Bronchial epithelial cell (primary cell): Measurements from ENCODE around the gene DAB1. TPM values are rescaled to one million over a fixed set of nuclear protein-coding genes. Genes with fewer than 3 reads are reported as not detected.
"Not testable (repeated sequence)": the region's sequence is repeated elsewhere in the genome, so short reads cannot be mapped to it uniquely, and the experiment has no call there.

Experiments
- DNase-seq: peaks from one replicate; pipeline ENCODE4 v3.0.0-alpha.2; 2010; ENCODE audit warnings: low read depth
- FAIRE-seq: peaks from 2 replicates; lab custom pipeline; 2011; peaks lifted over from hg19 to GRCh38; lab: Jason Lieb, UNC
- H3K27me3 ChIP-seq: 2 replicates; pipeline ENCODE4 v1.5.1; 2011; ENCODE audit warnings: low read length; ENCODE audit not compliant: control insufficient read depth, insufficient read depth
- H3K36me3 ChIP-seq: 2 replicates; pipeline ENCODE4 v1.5.1; 2011; ENCODE audit warnings: low read length; ENCODE audit not compliant: control insufficient read depth, insufficient read depth
- H3K4me3 ChIP-seq: 2 replicates; pipeline ENCODE4 v1.5.1; 2011; ENCODE audit warnings: mild to moderate bottlenecking, low read depth, low read length, control low read depth
- total RNA-seq: library from RNA; depleted of rRNA; stranded (reverse); fragments of >200 nt; gene quantifications from 2 replicates; pipeline ENCODE4 v1.2.1, GENCODE V29; 2014
- TF ChIP-seq, protein P1 (sequence below): IDR thresholded peaks from 2 replicates; pipeline ENCODE4 v1.5.1; 2011; ENCODE audit warnings: mild to moderate bottlenecking, moderate library complexity, low read length, control low read depth, inconsistent platforms; ENCODE audit not compliant: insufficient read depth, severe bottlenecking

DAB1 gene
- total RNA-seq, 1 donor from 2014 or later: not detected

DNA sequence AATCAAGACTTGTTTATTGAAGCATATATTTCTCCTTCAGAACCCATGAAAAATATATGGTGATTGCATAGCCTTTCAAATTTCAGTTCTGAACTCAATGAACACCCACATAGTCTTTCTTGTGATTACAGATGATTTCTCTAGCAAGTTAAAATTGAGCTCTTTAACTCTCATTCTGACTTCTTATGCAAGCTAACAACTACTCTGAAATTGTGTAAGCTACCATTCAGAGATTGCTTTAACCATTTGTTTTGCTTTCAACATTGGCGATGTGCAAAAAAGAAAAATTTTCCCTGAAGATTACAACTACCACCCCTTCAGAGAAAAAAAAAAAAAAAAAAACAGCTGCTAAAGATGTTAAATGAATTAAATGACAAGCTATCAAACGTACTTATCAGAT is 193.9 kb downstream of the DAB1 start:
- no peaks in the 10 kb centered on the region for H3K27me3 ChIP-seq
- no peak for FAIRE-seq
- TF ChIP-seq, protein P1, sequence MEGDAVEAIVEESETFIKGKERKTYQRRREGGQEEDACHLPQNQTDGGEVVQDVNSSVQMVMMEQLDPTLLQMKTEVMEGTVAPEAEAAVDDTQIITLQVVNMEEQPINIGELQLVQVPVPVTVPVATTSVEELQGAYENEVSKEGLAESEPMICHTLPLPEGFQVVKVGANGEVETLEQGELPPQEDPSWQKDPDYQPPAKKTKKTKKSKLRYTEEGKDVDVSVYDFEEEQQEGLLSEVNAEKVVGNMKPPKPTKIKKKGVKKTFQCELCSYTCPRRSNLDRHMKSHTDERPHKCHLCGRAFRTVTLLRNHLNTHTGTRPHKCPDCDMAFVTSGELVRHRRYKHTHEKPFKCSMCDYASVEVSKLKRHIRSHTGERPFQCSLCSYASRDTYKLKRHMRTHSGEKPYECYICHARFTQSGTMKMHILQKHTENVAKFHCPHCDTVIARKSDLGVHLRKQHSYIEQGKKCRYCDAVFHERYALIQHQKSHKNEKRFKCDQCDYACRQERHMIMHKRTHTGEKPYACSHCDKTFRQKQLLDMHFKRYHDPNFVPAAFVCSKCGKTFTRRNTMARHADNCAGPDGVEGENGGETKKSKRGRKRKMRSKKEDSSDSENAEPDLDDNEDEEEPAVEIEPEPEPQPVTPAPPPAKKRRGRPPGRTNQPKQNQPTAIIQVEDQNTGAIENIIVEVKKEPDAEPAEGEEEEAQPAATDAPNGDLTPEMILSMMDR: no peak
- H3K36me3 ChIP-seq: no peaks in the 10 kb centered on the region
- DNase-seq: no peak
- no peak overlapping the region for H3K4me3 ChIP-seq

DNA sequence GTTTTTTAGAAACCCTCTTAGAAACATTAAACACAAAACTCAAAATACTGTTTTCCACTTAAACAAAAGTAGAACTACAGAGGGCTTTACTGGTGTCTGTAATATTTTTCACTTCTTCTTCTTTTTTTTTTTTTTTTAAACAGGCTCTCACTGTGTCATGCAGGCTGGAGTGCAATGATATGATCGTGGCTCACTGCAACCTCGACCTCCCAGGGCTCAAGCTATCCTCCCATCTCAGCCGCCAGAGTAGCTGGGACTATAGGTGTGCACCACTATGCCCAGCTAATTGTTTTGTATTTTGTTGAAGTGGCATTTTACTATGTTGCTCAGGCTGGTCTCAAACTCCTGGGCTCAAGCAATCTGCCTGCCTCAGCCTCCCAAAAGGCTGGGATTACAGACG is 194.8 kb downstream of the DAB1 start:
- TF ChIP-seq, protein P1: no peak
- H3K27me3 ChIP-seq: no peaks in the 10 kb centered on the region
- DNase-seq: no peak
- FAIRE-seq: no peak
- H3K36me3 ChIP-seq: no peaks in the 10 kb centered on the region
- no peak overlapping the region for H3K4me3 ChIP-seq

DNA sequence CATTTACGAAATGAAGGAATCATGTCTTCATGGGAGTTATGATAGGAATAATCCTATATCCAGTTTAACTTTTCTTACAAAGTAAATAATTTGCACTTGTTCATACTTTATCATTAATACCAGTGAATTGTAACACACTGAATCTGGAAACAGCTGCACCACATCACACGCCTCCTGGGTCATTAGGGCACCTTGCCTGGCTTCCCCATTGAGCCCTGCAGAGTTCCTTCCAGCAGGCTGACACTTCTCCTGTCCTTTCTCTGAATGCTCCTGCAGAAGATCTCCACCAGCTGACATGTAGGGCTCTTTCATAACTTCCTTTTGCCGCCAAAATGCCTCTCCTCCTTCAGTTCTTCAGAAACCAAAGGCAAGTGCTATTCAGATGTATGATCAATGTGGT is 201.1 kb downstream of the DAB1 start:
- TF ChIP-seq, protein P1: no peak
- no peak for DNase-seq
- no peak for FAIRE-seq

DNA sequence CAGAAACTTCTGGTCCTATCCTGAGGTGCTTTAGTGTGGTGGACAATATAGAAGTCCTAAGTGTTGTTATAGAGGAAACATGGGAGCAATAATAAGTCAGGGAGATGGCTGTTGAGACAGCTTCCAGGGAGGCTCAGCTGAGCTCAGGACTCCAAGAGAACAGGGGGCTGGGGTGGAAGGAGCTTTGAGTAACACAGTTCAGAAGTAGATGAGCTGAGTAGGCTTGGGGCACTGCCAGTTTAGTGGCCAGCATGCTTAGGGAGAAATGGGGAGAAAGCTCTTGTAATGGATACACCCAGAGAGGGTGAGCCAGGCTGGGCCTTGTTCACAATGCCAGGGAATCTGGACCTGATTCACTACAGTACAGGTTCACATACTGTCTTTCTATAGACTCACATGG is 201.6 kb downstream of the DAB1 start:
- TF ChIP-seq, protein P1: no peak
- FAIRE-seq (no peak), DNase-seq (no peak)
- H3K36me3 ChIP-seq: no peaks in the 10 kb centered on the region
- no peaks in the 10 kb centered on the region for H3K27me3 ChIP-seq
- no peak overlapping the region for H3K4me3 ChIP-seq

More for the DNA sequence above, 201.1 kb downstream of the DAB1 start:
- no peaks in the 10 kb centered on the region for H3K27me3 ChIP-seq
- no peak overlapping the region for H3K4me3 ChIP-seq
- H3K36me3 ChIP-seq: no peaks in the 10 kb centered on the region

DNA sequence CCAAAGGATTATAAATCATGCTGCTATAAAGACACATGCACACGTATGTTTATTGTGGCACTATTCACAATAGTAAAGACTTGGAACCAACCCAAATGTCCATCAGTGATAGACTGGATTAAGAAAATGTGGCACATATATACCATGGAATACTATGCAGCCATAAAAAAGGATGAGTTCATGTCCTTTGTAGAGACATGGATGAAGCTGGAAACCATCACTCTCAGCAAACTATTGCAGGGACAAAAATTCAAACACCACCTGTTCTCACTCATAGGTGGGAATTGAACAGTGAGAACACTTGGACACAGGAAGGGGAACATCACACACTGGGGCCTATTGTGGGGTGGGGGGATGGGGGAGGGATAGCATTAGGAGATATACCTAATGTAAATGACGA is 203.0 kb downstream of the DAB1 start:
- H3K27me3 ChIP-seq, H3K4me3 ChIP-seq, H3K36me3 ChIP-seq, FAIRE-seq, DNase-seq: not testable (repeated sequence)

DNA sequence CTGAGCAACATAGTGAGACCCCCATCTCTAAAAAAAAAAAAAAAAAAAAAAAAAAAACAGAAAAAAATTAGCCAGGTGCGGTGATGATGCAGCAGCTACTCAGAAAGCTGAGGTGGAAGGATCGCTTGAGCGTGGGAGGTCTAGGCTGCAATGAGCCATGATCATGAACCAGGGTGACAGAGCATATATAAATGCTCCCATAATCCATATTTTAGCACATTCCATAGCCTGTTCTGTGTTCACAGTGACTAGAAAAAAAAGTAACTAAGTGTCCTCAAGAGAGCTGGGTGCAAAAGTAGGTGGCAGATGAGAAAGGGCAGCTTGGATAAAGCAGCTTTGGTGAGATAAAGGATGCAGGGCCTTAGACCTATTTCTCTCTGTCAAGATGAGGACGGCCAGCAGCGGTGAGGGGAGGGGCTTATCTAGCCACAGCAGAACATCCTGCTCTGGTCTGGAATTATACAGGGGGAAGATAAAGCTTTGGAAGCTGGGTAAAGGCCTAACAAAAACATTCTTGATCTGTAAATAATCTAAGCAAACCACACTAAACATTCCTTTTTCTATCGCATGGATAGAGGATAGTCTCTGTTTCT is 205.3 kb downstream of the DAB1 start:
- TF ChIP-seq, protein P1: no peak
- H3K4me3 ChIP-seq: no peak overlapping the region
- FAIRE-seq (no peak), DNase-seq (no peak)
- H3K36me3 ChIP-seq: no peaks in the 10 kb centered on the region
- H3K27me3 ChIP-seq: no peaks in the 10 kb centered on the region
